PC-3 (cell line): ENCODE results near the gene ETNK2. TPM values are rescaled to one million over a fixed set of nuclear protein-coding genes. Genes with fewer than 3 reads are reported as not detected.

ENCODE experiments used
- ATAC-seq: fragments of 200-7000 bp; cut with Tn5 transposase; 2 replicates; pipeline ENCODE4 v1.9.1; 2020; ENCODE audit warnings: mild to moderate bottlenecking, moderate library complexity
- BruUV-seq: library from RNA; stranded (reverse); fragments of 400-500 nt; replicated peaks from 2 replicates; lab custom pipeline; 2021; lab: Mats Ljungman, UMichigan
- CTCF ChIA-PET: fragments of 300-600 bp; sonication (Branson Sonifier 250); formaldehyde crosslinking; loops from one replicate; lab custom pipeline; 2022; ENCODE audit warnings: antibody characterized with exemption; lab: Charles Lee
- POLR2A ChIA-PET: fragments of 300-600 bp; sonication (Branson Sonifier 250); formaldehyde crosslinking; loops from one replicate; lab custom pipeline; 2022; ENCODE audit warnings: antibody characterized with exemption; ENCODE audit not compliant: unreplicated experiment; lab: Charles Lee
- DNase-seq: peaks from one replicate; pipeline ENCODE4 v3.0.0-alpha.2; 2015
- H2AFZ ChIP-seq: fragments of 300-600 bp; sonication (generic); 2 replicates; pipeline ENCODE4 v1.6.0; 2016; ENCODE audit warnings: antibody characterized with exemption, low read length
- H3F3A ChIP-seq: fragments of 300-600 bp; sonication (generic); one replicate; pipeline ENCODE4 v1.6.0; 2017; ENCODE audit warnings: antibody characterized with exemption, low read length, control low read depth, mild to moderate bottlenecking; ENCODE audit not compliant: unreplicated experiment
- H3K27ac ChIP-seq: fragments of 300-600 bp; sonication (generic); 2 replicates; pipeline ENCODE4 v1.5.1; 2016; ENCODE audit warnings: mild to moderate bottlenecking, low read length
- H3K27me3 ChIP-seq: fragments of 300-600 bp; sonication (generic); 2 replicates; pipeline ENCODE4 v1.6.1; 2016; ENCODE audit warnings: low read length, mixed read lengths
- H3K36me3 ChIP-seq: fragments of 300-600 bp; sonication (generic); 2 replicates; pipeline ENCODE4 v1.6.1; 2016; ENCODE audit warnings: low read depth, mixed run types, low read length, mixed read lengths
- H3K4me1 ChIP-seq: fragments of 300-600 bp; sonication (generic); 2 replicates; pipeline ENCODE4 v1.5.1; 2016; ENCODE audit warnings: low read length; ENCODE audit not compliant: insufficient read depth
- H3K4me2 ChIP-seq: fragments of 300-600 bp; sonication (generic); 2 replicates; pipeline ENCODE4 v1.6.0; 2016; ENCODE audit warnings: low read length
- H3K4me3 ChIP-seq: fragments of 300-600 bp; sonication (generic); 2 replicates; pipeline ENCODE4 v1.5.1; 2016; ENCODE audit warnings: mild to moderate bottlenecking, low read length, mixed read lengths
- H3K79me2 ChIP-seq: fragments of 300-600 bp; sonication (generic); 2 replicates; pipeline ENCODE4 v1.6.1; 2017; ENCODE audit warnings: low read length, mixed read lengths
- H3K9ac ChIP-seq: fragments of 300-600 bp; sonication (generic); 2 replicates; pipeline ENCODE4 v1.6.0; 2016; ENCODE audit warnings: mild to moderate bottlenecking, low read length
- H3K9me2 ChIP-seq: fragments of 300-600 bp; sonication (generic); replicated peaks from 2 replicates; pipeline ENCODE4 v1.6.1; 2016; ENCODE audit warnings: mixed run types, low read length, mixed read lengths
- H3K9me3 ChIP-seq: fragments of 300-600 bp; sonication (generic); 2 replicates; pipeline ENCODE4 v1.6.1; 2016; ENCODE audit warnings: low read length, mixed read lengths
- H4K20me1 ChIP-seq: fragments of 300-600 bp; sonication (generic); 2 replicates; pipeline ENCODE4 v1.6.1; 2016; ENCODE audit warnings: low read length, mixed read lengths
- CTCF ChIP-seq: fragments of 300-600 bp; sonication (generic); conservative IDR thresholded peaks from 2 replicates; pipeline ENCODE4 v1.5.1; 2017; ENCODE audit warnings: antibody characterized with exemption, low read depth, mild to moderate bottlenecking, low read length
- EZH2 ChIP-seq: fragments of 300-600 bp; sonication (generic); IDR thresholded peaks from one replicate; pipeline ENCODE4 v1.6.1; 2017; ENCODE audit warnings: antibody characterized with exemption, mild to moderate bottlenecking, low read length; ENCODE audit not compliant: unreplicated experiment
- EZH2phosphoT487 ChIP-seq: fragments of 300-600 bp; sonication (generic); IDR thresholded peaks from 2 replicates; pipeline ENCODE4 v1.6.1; 2018; ENCODE audit warnings: mild to moderate bottlenecking, antibody characterized with exemption, low read length, borderline replicate concordance
- intact Hi-C: fragments of 100-400 bp; cut with micrococcal nuclease; formaldehyde crosslinking; loops from 2 replicates; pipeline ENCODE4 v1.9.0; 2023
- total RNA-seq: library from RNA; depleted of rRNA; stranded (reverse); fragments of >200 nt; gene quantifications from 2 replicates; pipeline ENCODE4 v1.2.3, GENCODE V29; 2014

The ETNK2 gene
- total RNA-seq, 1 experiment from 2014 or later = 37.1 TPM

- peaks cover 12% of the 10 kb centered on the region for H3K4me1 ChIP-seq
- H3K36me3 ChIP-seq = peaks cover 49% of the 10 kb centered on the region
- ChIA-PET POLR2A (no interaction called here), CTCF (no interaction called here)
- no peaks in the 10 kb centered on the region for H3F3A ChIP-seq
- H3K4me2 ChIP-seq = no peak overlapping the region
- no peaks in the 10 kb centered on the region for H3K9me3 ChIP-seq
- no peak overlapping the region for H3K27ac ChIP-seq
- peaks cover 62% of the 10 kb centered on the region for H3K79me2 ChIP-seq
- no peak overlapping the region for H3K4me3 ChIP-seq
- BruUV-seq = no TSS peak
- DNase-seq (no peak), ATAC-seq (no peak)
- intact Hi-C loops = no loop called here
- no peaks in the 10 kb centered on the region for H3K9me2 ChIP-seq
- H2AFZ ChIP-seq = no peak overlapping the region
- no peak overlapping the region for H3K9ac ChIP-seq
- no peaks in the 10 kb centered on the region for H3K27me3 ChIP-seq
- peaks cover 8% of the 10 kb centered on the region; the same call in 1 of the 2 replicates for H4K20me1 ChIP-seq
- TF ChIP-seq EZH2phosphoT487 = no peak
- TF ChIP-seq EZH2 = no peak
- TF ChIP-seq CTCF = no peak
Measured at GRCh38 chr1:204114606-204115005, 37.2 kb downstream of the ETNK2 start.

DNA sequence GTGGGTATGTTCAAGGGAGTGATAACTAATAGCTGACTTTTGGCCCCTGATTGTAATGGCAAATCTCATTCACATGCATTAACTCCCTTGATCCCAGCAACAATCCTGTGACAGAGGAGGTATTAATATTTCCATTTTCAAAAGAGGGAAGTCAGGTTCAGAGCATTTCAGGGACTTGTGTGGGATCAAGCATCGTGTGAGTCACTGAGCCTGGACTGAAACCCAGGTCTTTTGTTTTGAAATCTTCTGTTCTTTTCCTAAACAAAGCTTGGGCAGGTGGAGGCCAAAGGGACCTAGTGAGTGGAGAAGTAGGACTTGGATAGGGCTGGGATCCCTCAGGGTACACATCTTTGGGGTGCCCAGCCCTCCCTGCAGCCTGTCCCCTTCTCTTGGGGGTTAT, 37.9 kb downstream of the ETNK2 start:
- Histone ChIP-seq H3K9ac (no peak overlapping the region), H3K9me3 (no peaks in the 10 kb centered on the region), H3K36me3 (peaks cover 44% of the 10 kb centered on the region), H3K27ac (no peak overlapping the region), H3K9me2 (no peaks in the 10 kb centered on the region), H4K20me1 (peaks cover 8% of the 10 kb centered on the region; the same call in 1 of the 2 replicates), H2AFZ (no peak overlapping the region), H3K79me2 (peaks cover 69% of the 10 kb centered on the region), H3K4me1 (peaks cover 12% of the 10 kb centered on the region), H3K4me3 (no peak overlapping the region), H3K4me2 (no peak overlapping the region), H3F3A (no peaks in the 10 kb centered on the region), H3K27me3 (no peaks in the 10 kb centered on the region)
- no peak for ATAC-seq
- no peak for DNase-seq
- BruUV-seq = no TSS peak
- CTCF ChIA-PET = interaction anchor here (0.6 kb wide), 1 partner anchor 85 kb away, joined by 3 read pairs; no protein-coding TSS in a partner anchor
- intact Hi-C loops = no loop called here
- no peak for TF ChIP-seq EZH2phosphoT487
- TF ChIP-seq CTCF = no peak
- no peak for TF ChIP-seq EZH2
- POLR2A ChIA-PET = interaction anchor here (0.6 kb wide), 1 partner anchor 26 kb away, joined by 5 read pairs; no protein-coding TSS in a partner anchor
